Retinal pigment epithelial cell (primary cell): ENCODE measurements around the gene DBI.

Experiments used
- DNase-seq: peaks from one replicate; pipeline ENCODE4 v3.0.0-alpha.2; 2010; ENCODE audit warnings: low read depth
- H3K4me3 ChIP-seq: 2 replicates; pipeline ENCODE4 v1.5.1; 2011; ENCODE audit warnings: mild to moderate bottlenecking, low read length, control low read depth, moderate library complexity
- CTCF ChIP-seq: conservative IDR thresholded peaks from 2 replicates; pipeline ENCODE4 v1.5.1; 2011; ENCODE audit warnings: low read depth, low read length, control low read depth, inconsistent platforms

Gene DBI

GRCh38 chr2:119341684-119342083 is 25.1 kb upstream of the DBI start:
- DNase-seq: no peak
- no peak overlapping the region for H3K4me3 ChIP-seq

GRCh38 chr2:119349289-119349688 is 17.5 kb upstream of the DBI start:
- no peak for TF ChIP-seq CTCF
- no peak for DNase-seq

More at GRCh38 chr2:119341684-119342083, 25.1 kb upstream of the DBI start:
- TF ChIP-seq CTCF: no peak

GRCh38 chr2:119350311-119350998 is 16.3 kb upstream of the DBI start:
- DNase-seq: no peak
- TF ChIP-seq CTCF: peak; percentile 44

More at GRCh38 chr2:119349289-119349688, 17.5 kb upstream of the DBI start:
- no peak overlapping the region for H3K4me3 ChIP-seq

GRCh38 chr2:119352357-119352756 is 14.4 kb upstream of the DBI start:
- TF ChIP-seq CTCF: no peak
- H3K4me3 ChIP-seq: no peak overlapping the region
- DNase-seq: no peak

More at GRCh38 chr2:119350311-119350998, 16.3 kb upstream of the DBI start:
- no peak overlapping the region for H3K4me3 ChIP-seq

- DNase-seq: no peak
- TF ChIP-seq CTCF: no peak
- no peak overlapping the region for H3K4me3 ChIP-seq
Measured at GRCh38 chr2:119354860-119355259, 11.9 kb upstream of the DBI start.

- no peak overlapping the region for H3K4me3 ChIP-seq
- no peak for TF ChIP-seq CTCF
- no peak for DNase-seq
Measured at GRCh38 chr2:119359774-119360173, 7.0 kb upstream of the DBI start.

GRCh38 chr2:119360423-119360966 is 6.3 kb upstream of the DBI start:
- DNase-seq: no peak
- TF ChIP-seq CTCF: no peak
- H3K4me3 ChIP-seq: no peak overlapping the region
